ENCODE data around the gene MYO5A.

The MYO5A gene

GRCh38 chr15:52558196-52558595 lies 29.5 kb upstream of the MYO5A start:
- no peak overlapping the region for H3K4me3 ChIP-seq (ENCODE audit: low read depth, low read length)
- no peak overlapping the region; the same call in 1 of the 2 replicates for H3K27ac ChIP-seq (ENCODE audit: extremely low read depth, low read depth, low read length)
- ChIA-PET POLR2A (no interaction called here), CTCF (no interaction called here)
- H3K4me1 ChIP-seq (ENCODE audit: control insufficient read depth, insufficient read depth, low read length): peaks cover 10% of the 10 kb centered on the region
- H3K9me3 ChIP-seq (ENCODE audit: control insufficient read depth, insufficient read depth, low read depth, low read length): no peaks in the 10 kb centered on the region
- H3K36me3 ChIP-seq (ENCODE audit: control insufficient read depth in 2 of 2, insufficient read depth in 1 of 2, low read length in 2 of 2): peaks cover 3 to 31% of the 10 kb centered on the region in 2 experiments; a peak in 1 of 3 replicates
- TF ChIP-seq ZNF362 (tag by site-specific recombination; IDR thresholded peaks at IDR 0.05): peak; percentile 63; the same call in 1 of the 2 replicates
- TF ChIP-seq YY2 (tag by site-specific recombination; IDR thresholded peaks at IDR 0.05): 0 out of 2 replicates have a peak, but pooled peaks have one; percentile 18
- TF ChIP-seq KLF8 (tag by site-specific recombination; IDR thresholded peaks at IDR 0.05): no peak
- peak; percentile 25; the same call in 1 of the 2 replicates for TF ChIP-seq ZNF558 (tag by site-specific recombination; IDR thresholded peaks at IDR 0.05)
- peak; percentile 28 for TF ChIP-seq PRDM6 (tag by site-specific recombination; IDR thresholded peaks at IDR 0.05)
- no peak for TF ChIP-seq ZNF426 (tag by site-specific recombination; IDR thresholded peaks at IDR 0.05)
- TF ChIP-seq MEIS1 (CRISPR knock-in tag; IDR thresholded peaks at IDR 0.05; ENCODE audit: borderline replicate concordance): no peak
- peak; percentile 86 for TF ChIP-seq ZNF600 (tag by site-specific recombination; IDR thresholded peaks at IDR 0.05)
- TF ChIP-seq ZNF398 (tag by site-specific recombination; IDR thresholded peaks at IDR 0.05): no peak
- TF ChIP-seq HOXA7 (CRISPR knock-in tag; IDR thresholded peaks at IDR 0.05; ENCODE audit: borderline replicate concordance): no peak
- TF ChIP-seq ZBTB10 (tag by site-specific recombination; IDR thresholded peaks at IDR 0.05): no peak
- TF ChIP-seq ZNF214 (tag by site-specific recombination; IDR thresholded peaks at IDR 0.05; ENCODE audit: borderline replicate concordance): no peak
- no peak for TF ChIP-seq TSHZ1 (tag by site-specific recombination; IDR thresholded peaks at IDR 0.05; ENCODE audit: borderline replicate concordance)
- no peak for TF ChIP-seq ZNF654 (tag by site-specific recombination; IDR thresholded peaks at IDR 0.05; ENCODE audit: low read depth)
- TF ChIP-seq RBAK (tag by site-specific recombination; IDR thresholded peaks at IDR 0.05): no peak
- peak; percentile 57; the same call in 1 of the 2 replicates for TF ChIP-seq PRDM1 (tag by site-specific recombination; IDR thresholded peaks at IDR 0.05)
- 0 out of 2 replicates have a peak, but pooled peaks have one; percentile 10 for TF ChIP-seq SP7 (tag by site-specific recombination; IDR thresholded peaks at IDR 0.05)
- TF ChIP-seq ZNF433 (tag by site-specific recombination; IDR thresholded peaks at IDR 0.05; ENCODE audit: low read depth): no peak
- TF ChIP-seq PRDM10 (tag by site-specific recombination; IDR thresholded peaks at IDR 0.05): peak; percentile 87
- TF ChIP-seq ZNF394 (tag by site-specific recombination; IDR thresholded peaks at IDR 0.05; ENCODE audit: borderline replicate concordance): peak; percentile 51; the same call in 1 of the 2 replicates
- no peak for TF ChIP-seq ATF2 (tag by site-specific recombination; IDR thresholded peaks at IDR 0.05; ENCODE audit: low read depth)

Data from HEK293 (cell line).